ES-I3 (cell line): Measurements from ENCODE around the gene OR10AD1.
"Not testable (repeated sequence)": the region's sequence is repeated elsewhere in the genome, so short reads cannot be mapped to it uniquely, and the experiment has no call there.

ENCODE experiments used
- H3K36me3 ChIP-seq: 2 replicates; pipeline ENCODE4 v1.6.1; 2013; ENCODE audit warnings: mild to moderate bottlenecking, low read length, control low read depth, moderate library complexity; ENCODE audit not compliant: insufficient read depth
- H3K4me1 ChIP-seq: 2 replicates; pipeline ENCODE4 v1.6.1; 2013; ENCODE audit warnings: mild to moderate bottlenecking, control low read depth, low read length; ENCODE audit not compliant: insufficient read depth
- H3K9ac ChIP-seq: 2 replicates; pipeline ENCODE4 v1.6.1; 2013; ENCODE audit warnings: low read depth, mild to moderate bottlenecking, low read length, moderate library complexity
- H3K9me3 ChIP-seq: 2 replicates; pipeline ENCODE4 v1.6.1; 2013; ENCODE audit warnings: mild to moderate bottlenecking, low read length, moderate library complexity; ENCODE audit not compliant: control insufficient read depth, insufficient read depth

OR10AD1 gene

GRCh38 chr12:48160807-48161206 is 42.3 kb downstream of the OR10AD1 start:
- H3K9me3 ChIP-seq, result no peaks in the 10 kb centered on the region
- H3K4me1 ChIP-seq, result 0 out of 2 replicates have a peak, but pooled peaks cover 5% of the 10 kb centered on the region
- H3K9ac ChIP-seq, result no peak overlapping the region

GRCh38 chr12:48160046-48160445 is 43.0 kb downstream of the OR10AD1 start:
- 0 out of 2 replicates have a peak, but pooled peaks cover 5% of the 10 kb centered on the region for H3K4me1 ChIP-seq
- H3K9me3 ChIP-seq, result no peaks in the 10 kb centered on the region
- no peak overlapping the region for H3K9ac ChIP-seq
- H3K36me3 ChIP-seq, result no peaks in the 10 kb centered on the region

More at GRCh38 chr12:48160807-48161206, 42.3 kb downstream of the OR10AD1 start:
- H3K36me3 ChIP-seq, result no peaks in the 10 kb centered on the region

- H3K9me3 ChIP-seq, result no peaks in the 10 kb centered on the region
- H3K9ac ChIP-seq, result peak overlapping the region; percentile 50
- no peaks in the 10 kb centered on the region for H3K36me3 ChIP-seq
- 0 out of 2 replicates have a peak, but pooled peaks cover 5% of the 10 kb centered on the region for H3K4me1 ChIP-seq
Observed at GRCh38 chr12:48157889-48158370, 45.2 kb downstream of the OR10AD1 start.

GRCh38 chr12:48157018-48157888 is 45.8 kb downstream of the OR10AD1 start, which contains the start of gene ASB8:
ASB8 (minus strand) TSS chr12:48157515; CDS start chr12:48153496, 4,019 bp downstream.
- H3K9ac ChIP-seq, result peak within 1 kb of the TSS; percentile 77
- H3K9me3 ChIP-seq, result no peaks in the 10 kb centered on the region
- H3K4me1 ChIP-seq, result 0 out of 2 replicates have a peak, but pooled peaks cover 5% of the 10 kb centered on the region
- no peaks in the 10 kb centered on the region for H3K36me3 ChIP-seq

GRCh38 chr12:48156652-48157017 is 46.5 kb downstream of the OR10AD1 start:
- Histone ChIP-seq H3K9me3 (no peaks in the 10 kb centered on the region), H3K36me3 (no peaks in the 10 kb centered on the region), H3K9ac (peak overlapping the region; percentile 77; the same call in 1 of the 2 replicates), H3K4me1 (0 out of 2 replicates have a peak, but pooled peaks cover 5% of the 10 kb centered on the region)

- H3K36me3 ChIP-seq, H3K9ac ChIP-seq, H3K4me1 ChIP-seq, H3K9me3 ChIP-seq: not testable (repeated sequence)
Observed at GRCh38 chr12:48155786-48156185, 47.3 kb downstream of the OR10AD1 start.
